ENCODE results near the gene XPO4. TPM values are rescaled to one million over a fixed set of nuclear protein-coding genes. Genes with fewer than 3 reads are reported as not detected.

XPO4 gene
- polyA plus RNA-seq, 1 of the 3 experiments (the other 2 are of a cell fraction) = 4.2 TPM

- no peaks in the 10 kb centered on the region; the same call in 1 of the 2 replicates for H3K79me2 ChIP-seq (ENCODE audit: insufficient read depth)
- ChIA-PET CTCF (interaction anchor here (0.9 to 2.9 kb wide), 2 partner anchors 55 to 291 kb away, joined by 3 to 9 read pairs; no protein-coding TSS in a partner anchor), POLR2A (interaction anchor here (0.6 to 0.9 kb wide), 2 partner anchors 19 to 41 kb away, joined by 3 read pairs; no protein-coding TSS in a partner anchor)
- H3F3A ChIP-seq (replicated peaks; ENCODE audit: insufficient read depth) = no peaks in the 10 kb centered on the region
- H4K20me1 ChIP-seq (ENCODE audit: insufficient read depth) = no peaks in the 10 kb centered on the region
- H3K9me3 ChIP-seq = peaks cover 9% of the 10 kb centered on the region; the same call in 1 of the 2 replicates
- peak within 1 kb of the TSS; percentile 55 to 63 for H3K4me3 ChIP-seq (ENCODE audit: low read depth in 2 of 2, low read length in 1 of 2)
- peak; percentile 94 for DNase-seq
- H3K9me2 ChIP-seq = no peaks in the 10 kb centered on the region
- peak within 1 kb of the TSS; percentile 41 to 84 for H3K27ac ChIP-seq (ENCODE audit: low read depth in 2 of 2, low read length in 1 of 2)
- peak; percentile 19; the same call in 1 of the 2 replicates for TF ChIP-seq MXI1 (IDR thresholded peaks at IDR 0.05; ENCODE audit: low read depth, low read length)
- peak; percentile 41; the same call in 1 of the 2 replicates for TF ChIP-seq TAF1 (IDR thresholded peaks at IDR 0.05; ENCODE audit: borderline replicate concordance, low read depth, low read length)
- TF ChIP-seq POLR2AphosphoS5 (IDR thresholded peaks at IDR 0.05; ENCODE audit: low read depth, low read length) = peak; percentile 93
- 0 out of 2 replicates have a peak, but pooled peaks have one; percentile 6 for TF ChIP-seq NFIC (IDR thresholded peaks at IDR 0.05; ENCODE audit: borderline replicate concordance)
- TF ChIP-seq ZBTB33 (IDR thresholded peaks at IDR 0.05; ENCODE audit: borderline replicate concordance, low read depth) = no peak
- peak; percentile 79 for TF ChIP-seq PBX3 (IDR thresholded peaks at IDR 0.05)
- no peak for TF ChIP-seq EZH2phosphoT487 (IDR thresholded peaks at IDR 0.05; ENCODE audit: borderline replicate concordance, low read depth)
- no peak for TF ChIP-seq USF1 (IDR thresholded peaks at IDR 0.05; ENCODE audit: borderline replicate concordance, low read depth)
- peak; percentile 88 for TF ChIP-seq MAX (IDR thresholded peaks at IDR 0.05; ENCODE audit: low read depth)
- TF ChIP-seq NRF1 (IDR thresholded peaks at IDR 0.05; ENCODE audit: low read depth, low read length) = peak; percentile 98
- H3K9ac ChIP-seq = peak within 1 kb of the TSS; percentile 73
- H3K36me3 ChIP-seq (replicated peaks in 1 of 2; ENCODE audit: control insufficient read depth in 1 of 2, insufficient read depth in 2 of 2, low read length in 1 of 2) = peaks cover 0 to 27% of the 10 kb centered on the region in 2 experiments
- peak within 1 kb of the TSS; percentile 79 for H2AFZ ChIP-seq (ENCODE audit: low read depth)
- peak within 1 kb of the TSS; percentile 82 for H3K4me2 ChIP-seq
- WGBS (ENCODE audit: low lambda C conversion rate) = 7% methylated on average over 45 of the region's 72 CpGs
- no peaks in the 10 kb centered on the region for H3K27me3 ChIP-seq (ENCODE audit: insufficient read depth)
- H3K4me1 ChIP-seq (ENCODE audit: control insufficient read depth in 1 of 2, insufficient read depth in 2 of 2, low read depth in 1 of 2, low read length in 1 of 2) = peaks cover 0 to 9% of the 10 kb centered on the region in 2 experiments; a peak in 2 of 4 replicates
Observed at GRCh38 chr13:20773194-20774080, 129.1 kb downstream of the XPO4 start, which contains the start of gene EEF1AKMT1. Gene EEF1AKMT1 (minus strand): TSS chr13:20773961. CDS start chr13:20757598, 16,363 bp downstream.
